Hematopoietic multipotent progenitor cell treated with erythropoietin and hydrocortisone succinate and interleukin-3 and kit ligand, for 17 days (in vitro differentiated cells): ENCODE results near the gene ULK3.
A peak's percentile ranks its signal among the peaks of the same experiment; 100 is the strongest.

Experiments
- DNase-seq: peaks from one replicate; pipeline ENCODE4 v3.0.0-alpha.2; 2015; ENCODE audit warnings: low spot score

ULK3 gene

DNA sequence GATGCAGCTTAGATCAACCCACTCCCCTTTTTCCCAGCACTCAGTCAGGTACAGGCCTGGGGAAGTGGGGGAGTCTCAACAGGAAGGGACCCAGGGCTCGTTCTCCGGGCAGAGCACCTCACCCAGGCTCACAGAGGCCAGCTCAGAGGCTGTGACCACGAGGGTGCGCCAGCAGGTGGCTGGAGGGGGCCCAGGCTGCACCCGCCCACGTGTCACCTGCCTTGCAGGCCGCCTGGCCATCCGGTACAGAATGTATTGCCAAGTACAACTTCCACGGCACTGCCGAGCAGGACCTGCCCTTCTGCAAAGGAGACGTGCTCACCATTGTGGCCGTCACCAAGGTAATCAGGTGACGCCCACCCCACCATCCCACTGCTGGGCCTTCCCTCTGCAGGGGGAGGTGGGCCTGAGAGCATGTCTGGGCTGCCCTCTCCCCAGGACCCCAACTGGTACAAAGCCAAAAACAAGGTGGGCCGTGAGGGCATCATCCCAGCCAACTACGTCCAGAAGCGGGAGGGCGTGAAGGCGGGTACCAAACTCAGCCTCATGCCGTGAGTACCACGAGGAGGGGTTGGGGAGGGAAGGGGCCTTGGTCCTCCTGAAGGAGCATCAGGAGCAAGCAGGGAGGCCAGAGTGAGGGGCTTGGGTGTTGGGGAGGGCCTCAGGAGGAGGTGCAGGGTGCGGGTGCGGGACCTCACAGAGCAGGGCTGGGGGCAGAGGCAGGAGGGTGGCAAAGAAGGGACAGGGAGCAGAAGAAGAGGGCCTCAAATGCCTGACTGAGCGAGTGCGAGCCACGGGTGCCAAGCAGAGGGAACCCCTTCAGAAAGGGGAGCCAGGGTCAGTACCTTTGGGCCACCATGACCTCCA, 44.3 kb downstream of the ULK3 start:
- no peak for DNase-seq

DNA sequence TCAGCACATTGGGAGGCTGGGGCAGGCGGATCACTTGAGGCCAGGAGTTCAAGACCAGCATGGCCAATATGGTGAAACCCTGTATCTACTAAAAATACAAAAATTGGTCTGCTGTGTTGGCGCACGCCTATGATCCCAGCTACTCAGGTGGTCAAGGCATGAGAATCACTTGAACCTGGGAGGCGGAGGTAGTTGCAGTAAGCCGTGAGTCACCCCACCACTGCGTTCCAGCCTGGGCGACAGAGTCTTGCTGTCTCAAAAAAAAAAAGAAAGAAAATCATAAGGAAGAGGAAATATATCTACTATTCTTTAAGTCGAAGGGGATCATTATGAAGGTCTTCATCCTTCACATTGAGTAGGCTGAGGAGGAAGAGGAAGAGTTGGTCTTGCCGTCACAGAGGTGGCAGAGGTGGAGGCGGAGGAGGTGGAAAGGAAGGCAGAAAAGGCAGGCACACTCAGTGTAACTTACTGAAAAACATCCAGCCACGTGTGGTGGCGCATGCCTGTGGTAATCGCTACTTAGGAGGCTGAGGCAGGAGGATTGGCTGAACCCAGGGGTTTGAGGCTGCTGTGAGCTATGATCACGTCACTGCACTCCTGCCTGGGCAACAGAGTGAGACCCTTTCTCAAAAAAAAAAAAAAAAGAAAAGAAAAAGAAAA, 46.9 kb downstream of the ULK3 start:
- no peak for DNase-seq

DNA sequence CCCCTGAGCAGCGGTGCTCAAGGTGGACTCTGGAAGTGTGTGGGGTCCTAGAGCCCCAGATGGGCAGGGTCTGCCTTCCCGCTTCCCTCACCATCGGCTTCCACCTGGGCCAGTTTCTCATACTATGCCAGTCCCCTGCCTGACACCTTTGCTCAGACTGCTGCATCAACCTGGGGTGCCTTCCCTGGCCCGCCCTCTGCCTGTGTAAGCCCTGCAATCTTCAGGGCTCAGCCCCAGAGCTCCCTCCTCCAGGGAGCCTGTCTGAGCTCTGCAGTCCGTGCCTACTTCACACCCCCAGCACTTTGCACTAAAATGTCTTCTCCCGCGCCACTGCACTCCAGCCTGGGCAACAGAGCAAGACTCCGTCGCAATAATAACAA, 48.0 kb downstream of the ULK3 start:
- no peak for DNase-seq

DNA sequence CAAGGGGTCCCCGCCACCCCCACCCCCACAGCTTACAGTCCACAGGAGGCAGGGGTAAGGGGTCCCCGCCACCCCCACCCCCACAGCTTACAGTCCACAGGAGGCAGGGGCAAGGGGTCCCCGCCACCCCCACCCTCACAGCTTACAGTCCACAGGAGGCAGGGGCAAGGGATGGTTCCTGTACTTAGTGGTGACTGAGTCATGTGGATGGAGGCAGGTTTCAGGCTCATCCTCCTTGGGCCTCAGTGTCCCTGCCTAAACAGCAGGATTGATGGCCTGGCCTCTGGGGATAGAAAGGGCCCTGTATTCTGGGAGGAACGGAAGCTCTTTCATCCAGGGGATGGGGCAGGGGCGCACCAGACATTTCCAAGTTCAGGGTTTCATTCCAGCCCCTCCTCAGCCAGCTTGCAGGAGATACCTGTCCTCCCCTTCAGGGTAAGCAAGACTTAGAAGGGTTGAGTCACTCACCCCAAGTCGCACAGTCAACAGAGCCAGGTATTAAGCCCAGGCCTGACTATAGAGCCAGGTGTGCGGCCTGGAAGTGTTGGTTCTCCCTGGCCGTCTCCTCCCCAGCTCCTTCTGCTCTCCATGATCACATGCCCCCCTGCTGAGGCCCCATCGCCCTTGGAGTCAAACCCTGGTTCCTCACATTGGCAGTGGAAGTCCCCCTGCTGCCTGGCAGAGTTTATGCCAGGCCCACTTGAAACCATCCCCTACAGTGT, 48.5 kb downstream of the ULK3 start:
- DNase-seq: no peak

DNA sequence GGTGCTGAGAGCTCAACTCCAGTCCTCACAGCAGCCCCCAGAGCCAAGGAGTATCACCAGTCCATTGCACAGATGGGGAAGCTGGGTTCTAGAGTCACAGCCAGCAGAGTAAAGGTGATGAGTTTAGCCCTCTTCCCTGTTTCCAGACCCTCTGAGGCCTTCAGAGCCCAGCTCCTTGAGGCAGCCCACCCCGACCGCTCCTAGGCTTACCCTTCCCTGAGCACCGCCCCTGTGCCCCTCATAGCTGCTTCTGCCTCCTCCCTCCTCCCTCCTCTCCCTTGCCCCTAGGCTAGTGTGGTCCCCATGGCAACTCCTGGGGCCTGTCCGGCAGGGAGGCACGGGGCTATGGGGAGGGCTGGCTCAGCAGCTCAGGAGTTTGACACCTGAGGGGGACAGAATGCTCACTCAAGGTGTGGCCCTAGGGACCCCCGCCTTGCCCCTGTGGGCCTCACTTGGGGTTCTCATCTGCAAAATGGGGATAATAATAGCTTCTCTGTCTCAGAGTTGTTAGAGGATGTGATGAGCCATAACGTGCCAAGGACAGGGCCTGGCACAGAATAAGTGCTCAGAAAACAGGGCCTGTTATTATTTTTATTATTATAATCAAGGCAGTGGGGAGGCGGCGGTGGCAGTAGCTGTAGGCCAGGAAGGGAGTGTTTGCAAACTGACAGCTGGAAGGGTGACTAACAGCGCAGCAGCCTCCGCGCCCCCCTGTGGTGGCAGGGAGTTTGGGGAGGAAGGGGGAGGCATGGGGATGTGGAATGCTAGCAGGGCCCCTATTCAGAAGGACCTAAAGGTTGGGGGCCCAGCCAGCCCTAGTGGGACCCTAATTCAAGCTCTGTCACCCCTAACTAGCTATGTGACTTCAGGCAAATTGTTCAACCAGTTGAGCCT, 49.6 kb downstream of the ULK3 start:
- DNase-seq: no peak

DNA sequence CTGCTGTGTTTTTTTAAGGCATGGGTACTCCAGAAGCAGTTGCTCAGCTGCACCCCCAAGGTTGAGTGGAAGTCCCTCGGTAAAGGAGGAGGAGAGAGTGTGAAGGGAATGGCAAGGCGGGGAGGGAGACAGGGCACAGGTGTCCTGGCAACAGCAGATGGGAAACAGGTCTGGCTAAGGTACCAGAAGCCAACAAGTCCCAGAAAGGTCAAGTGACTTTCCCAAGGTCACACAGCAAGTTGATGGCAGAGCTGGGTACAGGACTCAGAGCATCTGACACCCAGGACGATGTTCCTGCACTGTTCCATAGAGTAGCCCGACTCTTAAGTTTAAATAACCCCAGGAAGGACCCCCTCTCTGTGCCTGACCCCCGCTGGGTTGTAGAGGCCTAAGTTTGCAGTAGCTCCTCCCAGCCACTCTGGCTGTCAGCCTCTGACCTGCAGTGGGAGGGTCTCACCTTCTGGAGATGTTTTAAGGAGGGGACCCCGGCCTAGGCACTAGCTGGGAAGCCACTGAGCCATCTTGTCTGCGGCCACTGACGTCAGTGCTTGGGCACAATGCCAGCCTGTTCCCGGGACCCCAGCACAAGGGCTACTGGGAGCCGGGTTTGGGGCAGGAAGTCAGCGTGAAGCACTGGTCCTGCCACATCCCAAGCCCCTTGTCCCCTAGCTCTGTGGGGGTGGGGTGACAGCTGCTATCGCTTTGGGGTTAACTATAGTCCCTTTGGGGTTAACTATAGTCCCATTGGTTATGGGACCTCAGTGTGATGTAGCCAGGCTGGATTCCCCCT, 50.5 kb downstream of the ULK3 start:
- no peak for DNase-seq

DNA sequence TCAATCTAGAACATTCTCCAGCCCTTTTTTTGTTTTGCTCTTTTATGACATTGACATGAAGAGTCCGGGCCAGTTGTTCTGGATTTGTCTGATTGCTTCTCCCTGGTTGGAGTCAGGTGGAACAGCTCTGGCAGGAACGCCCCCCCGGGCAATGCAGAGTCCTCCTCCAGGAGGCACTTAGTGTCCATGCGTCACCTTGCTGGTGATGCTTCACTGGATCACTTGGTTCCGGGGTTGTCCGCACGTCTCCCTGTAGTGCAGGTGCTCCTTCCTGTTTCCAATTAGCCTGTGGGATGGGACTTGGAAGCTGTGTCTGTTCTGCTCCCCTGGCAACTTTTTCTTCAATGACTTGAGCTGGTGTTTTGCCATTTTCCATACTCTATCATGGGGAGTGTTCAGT, 51.3 kb downstream of the ULK3 start:
- DNase-seq: no peak

DNA sequence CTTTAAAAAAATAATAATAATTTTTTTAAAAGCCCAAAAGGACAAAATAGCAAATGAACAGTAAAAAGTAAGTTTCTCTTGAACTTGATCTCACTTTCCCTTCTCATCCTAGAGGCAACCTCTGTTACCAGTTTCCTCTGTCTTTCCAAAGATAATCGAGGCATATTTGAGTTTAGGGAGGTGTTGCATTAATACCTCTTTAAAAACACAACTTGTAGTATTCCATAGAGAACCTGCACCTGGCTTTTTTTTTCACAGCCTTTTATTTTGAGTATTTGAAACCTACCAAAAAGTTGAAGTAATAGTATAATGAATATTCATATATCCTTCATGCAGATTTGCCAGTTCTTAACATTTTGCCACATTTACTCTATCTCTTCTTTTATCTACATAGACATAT, 51.9 kb downstream of the ULK3 start:
- DNase-seq: no peak

DNA sequence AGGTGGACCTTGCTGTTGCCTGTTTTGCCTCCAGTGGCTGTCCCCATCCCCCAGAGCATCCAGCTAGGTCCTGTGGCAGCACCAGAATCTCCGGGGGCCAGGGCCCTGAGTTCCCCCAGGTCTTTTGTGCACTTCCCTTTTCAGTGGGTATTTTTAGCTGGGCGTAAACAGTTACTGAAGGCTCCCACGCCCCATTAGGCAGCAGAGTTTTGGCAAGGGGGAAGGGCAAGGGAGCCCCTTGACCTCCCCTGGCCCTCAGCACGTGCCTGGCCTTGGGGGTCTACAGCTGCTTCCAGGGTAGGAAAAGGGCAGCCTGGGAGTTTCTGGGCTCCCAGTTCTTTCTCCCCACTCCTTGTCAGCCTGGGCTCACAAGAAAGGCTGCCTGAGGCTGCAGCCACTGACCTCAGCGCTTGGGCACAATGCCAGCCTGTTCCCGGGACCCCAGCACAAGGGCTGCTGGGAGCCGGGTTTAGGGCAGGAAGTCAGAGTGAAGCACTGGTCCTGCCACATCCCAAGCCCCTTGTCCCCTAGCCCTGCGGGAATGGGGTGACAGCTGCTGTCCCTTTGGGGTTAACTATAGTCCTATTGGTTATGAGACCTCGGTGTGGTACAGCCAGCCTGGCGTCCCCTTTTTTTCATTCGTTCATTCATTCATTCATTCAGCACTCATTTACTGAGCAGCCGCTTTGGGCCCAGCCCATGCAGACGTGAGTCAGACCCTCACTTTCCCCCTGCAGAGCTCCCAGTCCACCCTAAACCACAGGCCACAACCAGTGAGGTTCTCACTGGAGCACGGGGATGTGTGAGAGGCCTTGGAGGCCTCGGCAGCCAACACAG, 52.7 kb downstream of the ULK3 start:
- DNase-seq: no peak

DNA sequence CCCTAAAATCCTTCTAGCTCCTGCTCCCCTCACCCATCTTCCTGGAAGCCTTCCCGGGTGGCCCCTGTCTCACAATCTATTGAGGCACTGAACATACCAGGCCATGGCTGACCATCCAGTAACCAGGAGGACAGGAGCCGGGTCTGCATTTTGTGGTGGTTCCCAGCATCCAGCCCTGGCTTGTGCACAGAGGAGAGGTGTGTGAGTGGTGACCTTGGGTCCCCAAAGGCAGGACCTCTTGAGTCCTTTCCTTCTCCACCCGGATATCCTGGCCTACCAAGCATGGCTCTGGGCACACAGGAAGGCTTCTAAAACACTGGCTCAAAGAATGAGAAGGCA, 53.2 kb downstream of the ULK3 start:
- DNase-seq: no peak

DNA sequence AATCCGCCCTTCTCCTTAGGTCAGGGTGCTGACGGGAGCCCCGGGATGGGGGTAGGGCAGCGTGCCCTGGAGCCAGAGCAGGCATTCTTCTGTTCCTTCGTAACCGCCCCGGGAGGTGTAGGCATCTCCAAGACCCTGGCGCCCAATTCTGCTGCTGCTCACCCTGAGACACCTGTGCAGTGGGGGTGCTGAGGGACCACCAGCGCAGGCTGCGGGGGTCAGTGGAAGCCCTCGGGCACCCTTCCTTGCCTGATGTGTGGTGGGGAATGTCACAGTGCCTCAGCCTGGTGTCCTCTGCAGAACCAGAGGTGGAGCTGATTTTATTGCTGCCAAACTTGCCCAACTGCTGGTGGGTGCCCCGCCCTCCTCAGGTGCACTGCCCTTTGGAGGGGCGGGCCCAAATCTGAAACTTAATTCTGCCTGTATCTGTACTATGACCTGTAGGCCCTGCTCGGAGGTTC, 53.8 kb downstream of the ULK3 start:
- no peak for DNase-seq

DNA sequence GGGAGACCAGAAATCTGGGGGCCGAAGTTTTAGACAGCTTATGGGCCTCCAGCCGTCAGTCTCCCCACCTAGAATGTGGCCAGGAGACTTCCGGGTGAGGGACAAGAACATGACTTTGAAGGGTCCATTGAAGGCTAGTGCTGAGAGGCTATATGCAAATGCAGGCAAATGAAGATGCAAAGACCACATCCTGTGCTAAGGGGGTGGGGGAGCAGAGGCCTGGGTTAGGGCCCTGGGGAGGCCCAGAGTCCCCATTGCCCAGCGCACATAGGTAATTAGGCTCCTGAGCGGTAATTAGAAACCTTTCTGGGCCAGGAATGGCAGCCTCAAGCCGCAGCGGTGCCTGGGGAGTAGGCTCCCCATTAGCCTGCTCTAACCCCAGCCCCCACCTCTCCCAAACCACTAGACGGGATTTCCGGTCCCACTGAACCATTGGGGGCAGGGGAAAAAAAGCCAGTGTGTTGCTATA, 54.2 kb downstream of the ULK3 start:
- DNase-seq: no peak

DNA sequence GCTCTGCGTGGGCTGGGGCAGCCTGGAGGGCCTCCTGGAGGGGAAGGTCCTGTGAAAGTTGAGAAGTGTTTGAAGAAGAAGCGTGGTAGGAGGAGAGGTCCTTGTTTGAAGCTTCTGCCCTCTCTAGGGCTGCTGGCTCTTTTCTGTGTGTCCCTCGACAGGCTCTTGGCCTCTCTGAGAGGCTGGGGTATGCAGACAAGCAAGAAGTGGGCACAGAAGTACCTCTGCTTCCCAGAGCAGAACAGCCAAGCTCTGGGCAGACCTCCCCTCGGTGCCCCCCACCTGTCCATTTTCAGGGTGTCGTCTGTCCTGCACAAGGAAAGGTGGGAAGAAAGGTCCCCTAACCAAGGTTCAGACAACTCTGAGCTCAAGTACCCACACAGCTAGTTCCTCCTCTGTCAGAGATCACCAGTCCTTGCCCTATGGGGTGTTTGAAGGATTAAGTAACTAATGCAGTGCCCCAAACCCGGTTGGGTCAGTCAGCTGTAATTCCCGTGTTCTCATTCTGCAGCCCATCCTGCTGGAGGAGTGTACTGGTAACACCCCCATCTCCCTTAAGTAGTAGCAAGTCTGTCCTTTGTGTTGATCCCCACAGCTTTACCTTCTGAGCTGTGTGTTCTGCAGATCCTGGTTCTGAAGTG, 54.8 kb downstream of the ULK3 start:
- no peak for DNase-seq

DNA sequence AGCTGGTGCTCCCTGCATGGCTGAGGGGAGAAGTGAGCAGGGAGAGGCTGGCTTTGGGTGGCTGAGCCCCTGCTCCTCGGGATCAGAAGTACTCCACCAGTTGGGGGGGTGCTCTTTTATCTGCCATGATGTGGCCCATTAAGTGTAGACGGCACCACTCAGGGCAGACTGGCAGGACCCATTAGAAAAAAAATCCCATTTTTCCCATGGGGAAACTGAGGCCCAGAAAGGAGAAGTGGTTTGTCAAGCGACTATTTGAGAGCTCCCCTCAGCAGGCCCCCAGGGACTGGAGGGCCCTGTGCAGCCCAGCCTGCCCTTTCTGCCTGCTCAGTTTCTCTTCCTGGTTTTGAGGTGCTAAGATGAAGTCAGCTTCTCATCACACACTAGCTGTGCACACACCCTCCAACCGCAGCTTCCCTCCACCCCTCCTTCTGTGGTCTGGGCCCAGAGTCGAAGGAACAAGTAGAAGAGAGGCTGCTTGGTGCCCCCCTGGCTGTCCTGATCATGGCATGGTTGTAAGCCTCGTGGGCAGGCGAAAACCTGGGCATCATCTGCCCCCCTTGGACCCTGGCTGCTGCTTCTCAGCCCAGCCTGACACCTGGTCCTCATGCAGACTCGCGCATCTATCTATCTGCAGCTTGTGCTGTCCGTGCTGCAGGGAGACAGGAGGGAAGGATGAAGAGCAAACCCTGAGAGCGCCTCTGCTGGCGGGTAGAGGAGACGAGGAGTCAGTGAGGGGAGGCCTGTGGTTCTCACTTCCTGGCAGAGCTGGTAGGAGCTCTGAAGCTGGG, 55.5 kb downstream of the ULK3 start:
- DNase-seq: peak; percentile 67

DNA sequence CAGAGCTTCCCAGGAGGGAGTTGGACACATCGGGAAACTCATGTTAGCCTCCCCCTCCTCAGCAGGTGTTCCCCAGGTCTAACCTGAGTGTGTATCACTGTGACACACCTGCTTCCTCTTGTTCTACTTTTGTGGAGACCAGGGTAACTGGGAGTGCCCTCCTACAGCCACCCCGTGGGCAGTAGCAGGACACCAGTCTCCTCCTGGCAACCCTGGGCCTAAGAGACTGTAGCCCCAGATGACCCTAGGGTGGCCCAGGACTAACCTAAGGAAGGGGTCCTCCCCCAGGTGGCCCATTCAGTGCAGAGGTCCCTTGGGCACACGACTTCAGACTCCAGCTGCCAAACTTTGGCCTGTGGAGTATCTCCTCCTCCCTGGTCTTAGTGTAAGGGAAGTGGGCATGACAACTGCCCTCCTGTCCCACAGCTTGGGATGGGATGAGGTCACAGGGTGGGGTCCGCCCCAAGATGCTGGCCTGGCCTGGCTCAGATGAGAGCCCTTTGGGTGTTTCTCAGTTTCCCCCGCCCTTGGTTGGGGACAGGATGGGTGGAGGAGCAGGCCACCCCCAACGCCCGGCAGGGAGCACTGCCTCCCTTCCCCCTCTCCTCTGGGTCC, 56.3 kb downstream of the ULK3 start:
- DNase-seq: no peak
